Measurements from ENCODE around the gene PI4KA.

- TF ChIP-seq CTCF (IDR thresholded peaks at IDR 0.05) (no peak), POLR2AphosphoS5 (IDR thresholded peaks at IDR 0.05; ENCODE audit: low read depth, low read length) (no peak), SIN3A (IDR thresholded peaks at IDR 0.05; ENCODE audit: borderline replicate concordance, insufficient read depth, low read depth, low read length) (no peak), TCF7L2 (IDR thresholded peaks at IDR 0.05; ENCODE audit: low read depth, low read length) (no peak)
Measured at GRCh38 chr22:20796731-20797130, 61.9 kb downstream of the PI4KA start.
